Measurements from ENCODE around the gene CCDC180.

CCDC180 gene

GRCh38 chr9:97300586-97300985 lies 6.9 kb upstream of the CCDC180 start:
- no peak for DNase-seq (ENCODE audit: extremely low read depth, low read depth)
- no peak overlapping the region for H3K4me3 ChIP-seq (replicated peaks; ENCODE audit: low read depth, low read length)
- no peak for TF ChIP-seq CTCF (IDR thresholded peaks at IDR 0.05; ENCODE audit: low read depth, low read length, missing control alignments)

GRCh38 chr9:97301974-97302373 lies 5.5 kb upstream of the CCDC180 start:
- DNase-seq (ENCODE audit: extremely low read depth, low read depth): no peak
- TF ChIP-seq CTCF (IDR thresholded peaks at IDR 0.05; ENCODE audit: low read depth, low read length, missing control alignments): no peak
- H3K4me3 ChIP-seq (replicated peaks; ENCODE audit: low read depth, low read length): no peak overlapping the region

GRCh38 chr9:97304586-97304985 lies 2.9 kb upstream of the CCDC180 start:
- H3K4me3 ChIP-seq (replicated peaks; ENCODE audit: low read depth, low read length): no peak overlapping the region
- TF ChIP-seq CTCF (IDR thresholded peaks at IDR 0.05; ENCODE audit: low read depth, low read length, missing control alignments): no peak
- DNase-seq (ENCODE audit: extremely low read depth, low read depth): no peak

GRCh38 chr9:97305501-97306298 lies 1.8 kb upstream of the CCDC180 start:
- no peak for TF ChIP-seq CTCF (IDR thresholded peaks at IDR 0.05; ENCODE audit: low read depth, low read length, missing control alignments)
- DNase-seq (ENCODE audit: extremely low read depth, low read depth): no peak
- H3K4me3 ChIP-seq (replicated peaks; ENCODE audit: low read depth, low read length): no peak overlapping the region

- peak overlapping the region; percentile 22 for H3K4me3 ChIP-seq (replicated peaks; ENCODE audit: low read depth, low read length)
- DNase-seq (ENCODE audit: extremely low read depth, low read depth): peak; percentile 52
These were observed 368 bp upstream of the CCDC180 start for GRCh38 chr9:97307091-97307490.

GRCh38 chr9:97309260-97309659 lies 1.8 kb downstream of the CCDC180 start:
- TF ChIP-seq CTCF (IDR thresholded peaks at IDR 0.05; ENCODE audit: low read depth, low read length, missing control alignments): no peak
- H3K4me3 ChIP-seq (replicated peaks; ENCODE audit: low read depth, low read length): no peak overlapping the region
- no peak for DNase-seq (ENCODE audit: extremely low read depth, low read depth)

More at GRCh38 chr9:97307091-97307490, 368 bp upstream of the CCDC180 start:
- TF ChIP-seq CTCF (IDR thresholded peaks at IDR 0.05; ENCODE audit: low read depth, low read length, missing control alignments): peak; percentile 32
